ENCODE data around the gene SHC3.

Gene SHC3

DNA sequence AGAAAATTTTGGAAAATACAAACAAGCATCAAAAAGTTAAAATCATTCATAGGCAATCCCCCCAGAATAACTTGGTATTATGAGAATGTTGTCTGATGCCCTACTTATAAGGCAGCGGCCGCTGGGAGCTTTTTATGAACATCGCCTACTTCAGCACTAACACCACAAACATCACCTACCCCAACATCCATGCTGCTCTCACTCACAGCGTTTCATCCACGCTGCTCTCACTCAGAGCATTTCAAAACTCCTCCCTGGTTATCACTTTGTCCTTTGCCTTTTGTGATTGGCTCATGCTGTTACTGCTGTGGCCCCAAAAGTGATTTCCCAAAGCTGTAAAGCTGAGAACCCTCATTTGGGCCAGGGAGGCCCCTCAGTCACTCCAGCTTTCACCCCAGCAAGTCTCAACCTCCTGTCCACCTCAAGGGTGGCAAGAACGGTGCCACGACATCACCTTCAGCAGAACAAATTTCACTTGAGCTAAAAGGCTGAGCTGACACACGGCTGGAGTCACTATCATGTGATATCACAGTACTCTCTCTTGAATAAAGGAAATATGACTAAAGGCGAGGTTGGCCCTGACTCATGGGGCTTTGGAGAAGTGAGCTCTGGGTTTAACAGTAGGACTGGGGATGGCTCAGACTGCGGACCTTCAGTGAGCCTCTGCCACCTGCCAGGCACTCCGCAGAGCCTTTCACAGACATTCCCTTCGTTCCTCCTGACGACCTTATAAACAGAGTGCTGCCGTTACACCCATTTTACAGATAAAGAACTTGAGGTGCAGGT lies 25.2 kb downstream of the SHC3 start:
- peak; percentile 1 for DNase-seq

DNA sequence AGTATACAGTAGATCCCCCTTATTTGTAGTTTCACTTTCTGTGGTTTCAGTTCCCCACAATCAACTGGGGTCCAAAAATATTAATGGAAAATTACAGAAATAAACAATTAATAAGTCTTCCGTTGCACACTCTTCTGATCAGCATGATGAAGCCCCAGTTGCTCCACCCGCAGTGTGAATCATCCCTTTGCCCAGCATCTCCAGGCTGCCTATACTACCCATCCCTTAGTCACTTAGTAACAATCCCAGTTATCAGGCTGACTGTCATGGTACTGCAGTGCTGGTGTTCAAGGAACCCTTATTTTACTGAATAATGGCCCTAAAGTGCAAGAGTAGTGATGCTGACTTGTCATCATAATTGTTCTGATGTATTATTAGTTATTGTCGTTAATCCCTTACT lies 28.9 kb downstream of the SHC3 start:
- DNase-seq, result no peak

DNA sequence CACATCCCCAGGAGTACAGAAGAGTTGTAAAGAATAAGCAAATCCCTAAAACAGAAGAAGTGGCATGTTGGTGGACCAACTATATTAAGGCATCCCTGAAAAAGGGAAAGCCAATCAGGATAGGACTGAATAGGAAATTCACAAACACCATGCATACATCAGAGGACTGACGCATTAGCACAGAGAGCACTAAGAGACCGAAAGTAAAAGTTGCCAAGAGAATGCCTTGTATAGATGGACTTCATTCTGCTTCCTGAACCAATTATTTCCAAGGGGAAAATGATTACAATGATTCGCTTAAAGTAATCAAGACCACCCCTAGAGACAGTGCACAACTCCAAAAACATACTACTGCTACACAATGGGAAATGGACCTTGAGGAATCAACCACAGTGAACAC lies 33.5 kb downstream of the SHC3 start:
- no peak for DNase-seq

DNA sequence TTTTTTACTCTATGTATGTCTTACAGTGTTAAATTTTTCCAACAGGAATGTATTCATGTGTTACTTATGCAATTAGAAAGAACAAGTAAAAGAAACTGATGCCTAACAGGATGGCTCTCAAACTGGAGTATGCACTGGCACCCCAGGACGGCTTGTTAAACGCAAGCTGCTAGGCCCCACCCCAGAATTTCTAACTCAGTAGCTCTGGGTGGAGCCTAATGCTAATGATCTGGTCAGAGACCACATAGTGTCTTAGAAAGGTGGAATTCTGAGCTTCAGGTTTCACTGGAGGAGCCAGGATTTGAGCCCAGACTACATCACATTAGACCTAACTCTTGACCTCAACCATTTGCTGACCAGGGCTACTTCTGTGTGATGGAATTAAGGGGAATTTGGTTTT lies 34.4 kb downstream of the SHC3 start:
- DNase-seq, result no peak

- no peak for DNase-seq
Measured at GRCh38 chr9:89143266-89143665, 35.4 kb downstream of the SHC3 start.

DNA sequence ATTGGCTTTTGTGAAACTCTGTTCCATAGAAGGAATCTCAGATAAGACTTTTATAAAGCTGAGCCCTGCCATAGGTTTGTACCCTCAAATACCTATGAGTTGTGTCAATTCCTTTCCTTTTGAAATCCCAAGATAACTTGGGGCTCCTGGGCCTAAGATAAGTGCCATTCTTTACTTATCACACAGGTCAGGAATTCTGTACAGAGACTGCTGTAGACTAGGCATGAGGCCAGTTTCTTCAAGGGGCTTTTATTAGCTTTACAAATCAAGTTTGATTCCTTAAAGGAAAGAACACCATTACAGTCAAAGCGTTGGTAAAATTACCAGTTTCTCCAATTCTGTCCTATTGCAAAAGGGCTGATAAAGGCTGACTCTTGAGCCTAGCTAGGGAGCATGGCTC lies 39.2 kb downstream of the SHC3 start:
- DNase-seq, result no peak

DNA sequence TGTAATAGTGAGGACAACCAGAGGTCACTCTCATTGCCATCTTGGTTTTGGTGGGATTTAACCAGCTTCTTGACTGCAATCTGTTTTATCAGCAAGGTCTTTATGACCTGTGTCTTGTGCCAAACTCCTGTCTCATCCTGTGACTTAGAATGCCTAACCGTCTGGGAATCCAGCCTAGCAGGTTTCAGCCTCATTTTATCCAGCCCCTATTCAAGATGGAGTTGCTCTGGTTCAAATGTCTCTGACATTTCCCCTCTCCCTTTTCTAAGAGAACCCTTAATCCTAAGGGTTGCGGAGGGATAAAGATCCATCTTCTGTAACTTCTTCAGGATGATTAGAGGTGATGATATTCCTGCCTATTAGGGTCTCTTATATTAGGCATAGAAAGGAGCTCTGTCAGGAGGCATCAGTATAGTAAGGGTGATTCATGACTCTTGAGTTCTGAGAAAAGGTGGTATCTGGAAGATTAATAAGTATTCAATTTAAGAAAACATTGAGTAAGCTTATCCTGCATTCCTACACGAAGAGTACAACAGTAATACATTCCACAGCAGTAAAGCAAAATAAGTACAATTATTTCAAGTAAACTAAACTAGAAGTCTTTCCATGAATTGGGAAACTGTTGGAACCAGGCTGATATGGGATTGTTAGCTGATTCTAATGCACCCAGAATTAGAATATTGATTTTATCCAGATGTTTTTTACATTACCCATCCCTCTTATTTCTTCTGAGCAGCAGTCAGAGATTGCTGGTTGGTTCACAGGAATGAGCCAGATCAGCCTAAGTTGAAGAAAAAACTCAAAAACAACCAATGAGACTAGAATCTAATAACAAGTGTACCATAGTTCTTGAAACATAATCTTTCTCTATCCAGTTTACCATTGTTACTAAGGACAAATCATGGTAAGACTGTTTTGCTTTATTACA lies 39.9 kb downstream of the SHC3 start:
- no peak for DNase-seq

- no peak for DNase-seq
Measured at GRCh38 chr9:89137542-89138462, 40.8 kb downstream of the SHC3 start.

DNA sequence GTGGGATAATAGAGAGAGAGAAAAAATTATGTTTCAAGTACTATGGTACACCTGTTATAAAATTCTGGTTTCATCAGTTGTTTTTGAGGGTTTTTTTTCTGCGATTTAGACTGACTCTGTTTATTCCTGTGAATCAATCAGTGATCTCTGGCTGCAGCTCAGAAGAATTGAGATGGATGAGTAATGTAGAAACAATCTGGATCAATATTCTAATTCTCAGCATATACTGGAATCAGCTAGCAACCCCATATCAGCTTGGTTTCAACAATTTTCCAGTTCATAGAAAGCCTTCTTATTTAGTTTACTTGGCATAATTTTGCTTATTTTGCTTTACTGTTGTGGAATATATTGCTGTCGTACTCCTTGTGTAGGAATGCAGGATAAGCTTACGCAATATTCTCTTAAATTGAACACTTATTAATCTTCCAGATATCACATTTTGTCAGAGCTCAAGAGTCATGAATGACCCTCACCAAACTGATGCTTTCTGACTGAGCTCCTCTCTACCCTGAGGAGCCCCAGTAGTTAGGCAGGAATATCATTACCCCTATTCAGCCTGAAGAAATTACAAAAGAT lies 42.9 kb downstream of the SHC3 start:
- DNase-seq, result no peak

GRCh38 chr9:89134709-89135108 lies 43.9 kb downstream of the SHC3 start:
- no peak for DNase-seq

DNA sequence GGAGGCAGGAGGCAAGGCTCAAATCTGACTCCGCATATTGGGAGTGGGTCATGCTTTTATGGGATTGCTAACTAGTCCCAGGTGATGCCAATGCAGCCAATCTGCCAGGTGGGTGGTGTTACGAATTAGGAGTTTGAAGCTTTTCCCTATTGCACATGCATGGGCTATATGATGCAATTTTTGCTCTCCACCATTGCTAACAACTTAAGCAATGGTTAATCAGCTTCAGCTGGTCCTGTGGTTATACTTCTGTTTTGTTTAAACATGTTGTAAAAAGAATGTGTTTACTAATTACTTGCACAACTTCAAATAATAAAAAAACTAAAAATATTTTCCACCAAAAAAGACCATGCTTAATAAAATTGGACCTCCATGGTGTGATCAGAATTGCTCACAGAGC lies 55.7 kb downstream of the SHC3 start:
- no peak for DNase-seq

GRCh38 chr9:89120704-89121103 lies 57.9 kb downstream of the SHC3 start:
- no peak for DNase-seq

- no peak for DNase-seq
Measured at GRCh38 chr9:89116805-89117192, 61.8 kb downstream of the SHC3 start.

- no peak for DNase-seq
Measured at GRCh38 chr9:89116064-89116804, 62.4 kb downstream of the SHC3 start.

- no peak for DNase-seq
Measured at GRCh38 chr9:89115426-89115825, 63.2 kb downstream of the SHC3 start.

DNA sequence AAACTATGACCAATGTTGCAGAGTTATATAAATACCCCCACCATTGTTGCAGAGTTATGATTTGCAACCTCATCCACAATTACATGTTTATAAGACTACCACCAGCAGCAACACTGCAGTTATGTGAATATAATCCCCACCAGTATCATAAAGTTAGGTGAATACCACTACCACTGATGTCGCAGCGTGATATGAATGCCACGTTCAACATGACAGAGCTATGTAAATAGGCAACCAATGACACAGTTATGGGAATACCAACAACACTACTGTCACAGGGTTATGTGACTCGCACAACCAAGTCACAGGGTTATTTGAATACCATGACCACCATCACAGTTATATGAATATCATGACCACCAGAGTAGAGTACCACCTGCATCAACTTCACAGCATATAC lies 63.9 kb downstream of the SHC3 start:
- no peak for DNase-seq

GRCh38 chr9:89113851-89114250 lies 64.8 kb downstream of the SHC3 start:
- no peak for DNase-seq

- DNase-seq, result no peak
Measured at GRCh38 chr9:89112243-89112642, 66.4 kb downstream of the SHC3 start.

DNA sequence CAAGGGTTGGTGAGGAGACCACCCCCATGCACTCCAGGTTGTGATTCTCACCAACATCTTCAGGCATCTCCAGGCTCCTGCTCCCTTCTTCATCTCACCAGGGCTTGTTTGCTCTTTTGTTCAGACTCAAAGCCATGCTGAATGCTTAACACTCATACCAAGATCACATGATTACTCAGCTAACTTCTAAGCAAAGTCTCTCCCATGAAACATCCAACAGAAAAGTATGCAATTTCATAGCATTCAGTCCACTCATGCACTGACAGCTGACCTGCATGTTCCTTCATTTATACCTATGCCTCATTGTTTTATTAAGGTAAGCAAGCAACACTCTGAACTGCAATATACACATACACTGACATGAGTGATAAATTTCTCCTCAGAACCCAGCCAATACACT lies 69.0 kb downstream of the SHC3 start:
- no peak for DNase-seq

- no peak for DNase-seq
Measured at GRCh38 chr9:89107406-89107805, 71.2 kb downstream of the SHC3 start.

DNA sequence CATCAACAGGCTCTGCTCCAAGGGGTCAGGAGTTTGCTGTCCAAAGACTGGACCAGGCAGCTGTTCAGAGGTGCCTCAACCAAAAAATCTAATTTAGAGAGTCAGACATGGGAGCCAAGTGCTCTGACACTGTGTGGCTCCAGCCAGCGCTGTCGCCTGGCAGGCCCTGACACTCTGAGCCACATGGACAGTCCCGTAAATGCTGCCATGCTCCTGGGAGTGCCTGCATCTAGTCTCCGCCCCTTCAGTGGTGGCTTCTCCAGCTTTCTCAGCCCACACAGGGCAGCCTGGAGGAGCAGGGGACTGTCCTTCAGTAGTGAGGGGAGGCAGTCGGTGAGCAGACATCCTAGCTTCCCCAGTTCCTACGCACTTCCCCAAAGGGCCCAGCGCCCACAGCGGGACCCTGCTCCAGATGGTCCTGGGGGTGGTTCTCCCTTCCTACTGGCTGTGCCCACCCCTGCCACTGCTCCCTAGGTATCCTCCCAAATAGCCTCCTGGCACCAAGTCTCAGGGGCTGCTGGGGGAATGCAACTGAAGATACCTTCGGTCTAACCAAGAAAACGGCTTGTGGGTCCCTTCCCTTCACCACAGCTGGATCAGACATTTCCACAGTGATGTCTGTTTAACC lies 72.3 kb downstream of the SHC3 start:
- no peak for DNase-seq
